Renal cortex interstitium (tissue), 11 donors: ENCODE measurements around the gene RANBP17. TPM values are rescaled to one million over a fixed set of nuclear protein-coding genes. Genes with fewer than 3 reads are reported as not detected.
A peak's percentile ranks its signal among the peaks of the same experiment; 100 is the strongest.

Source experiments
- DNase-seq, 11 donors: peaks; one replicate each; pipeline ENCODE4 v3.0.0-alpha.2; 2013; ENCODE audit warnings: low read depth in 9 of 11, low spot score in 4 of 11; ENCODE audit errors: extremely low read depth in 1 of 11
- polyA plus RNA-seq, 3 donors: library from polyadenylated mRNA; unstranded; fragments of 120-200 nt; gene quantifications; one replicate each; pipeline ENCODE4 v1.2.1, GENCODE V29; 2013; ENCODE audit not compliant: insufficient read length in 3 of 3

Gene RANBP17
- polyA plus RNA-seq, 3 donors: 9.7 to 16.2 (median 12.6) TPM

- no peak for DNase-seq
These were observed 454.7 kb downstream of the RANBP17 start for GRCh38 chr5:171316258-171317121.

GRCh38 chr5:171317230-171317629 lies 455.4 kb downstream of the RANBP17 start:
- DNase-seq: no peak

- no peak for DNase-seq
These were observed 456.2 kb downstream of the RANBP17 start for GRCh38 chr5:171318026-171318425.

GRCh38 chr5:171321447-171321846 lies 459.6 kb downstream of the RANBP17 start:
- no peak for DNase-seq

GRCh38 chr5:171322527-171322926 lies 460.7 kb downstream of the RANBP17 start:
- DNase-seq: no peak

- no peak for DNase-seq
These were observed 461.2 kb downstream of the RANBP17 start for GRCh38 chr5:171323007-171323406.

GRCh38 chr5:171323806-171324632 lies 462.2 kb downstream of the RANBP17 start:
- DNase-seq: no peak

- no peak for DNase-seq
These were observed 468.2 kb downstream of the RANBP17 start for GRCh38 chr5:171330021-171330420.

- DNase-seq: no peak
These were observed 473.8 kb downstream of the RANBP17 start for GRCh38 chr5:171335616-171336015.

- DNase-seq: peak in 4 of 11 donors; percentile 22 to 51 (median 43)
These were observed 474.8 kb downstream of the RANBP17 start for GRCh38 chr5:171336521-171337209.

- DNase-seq: no peak
These were observed 475.4 kb downstream of the RANBP17 start for GRCh38 chr5:171337210-171337569.

- DNase-seq: no peak
These were observed 478.2 kb downstream of the RANBP17 start for GRCh38 chr5:171340042-171340441.

GRCh38 chr5:171340491-171340890 lies 478.7 kb downstream of the RANBP17 start:
- DNase-seq: no peak

- peak in 10 of 11 donors; percentile 28 to 60 (median 40) for DNase-seq
These were observed 480.7 kb downstream of the RANBP17 start for GRCh38 chr5:171342362-171343111.

GRCh38 chr5:171344936-171345608 lies 483.3 kb downstream of the RANBP17 start:
- DNase-seq: no peak
